HEK293 (cell line): Measurements from ENCODE around the gene BOLL.

Experiments
- GFI1B ChIP-seq: fragments of 450-650 bp; formaldehyde crosslinking; IDR thresholded peaks from 2 replicates; pipeline ENCODE4 v1.5.1; 2016; ENCODE audit warnings: missing biosample characterization, missing genetic modification characterization
- HOXD13 ChIP-seq: sonication (generic); formaldehyde crosslinking; IDR thresholded peaks from 2 replicates; pipeline ENCODE4 v1.8.0; 2022; ENCODE audit warnings: missing genetic modification reagents, borderline replicate concordance
- KLF1 ChIP-seq: fragments of 450-650 bp; formaldehyde crosslinking; IDR thresholded peaks from 2 replicates; pipeline ENCODE4 v1.5.1; 2016; ENCODE audit warnings: missing biosample characterization, missing genetic modification characterization
- ZNF707 ChIP-seq: fragments of 450-650 bp; formaldehyde crosslinking; IDR thresholded peaks from 2 replicates; pipeline ENCODE4 v1.5.1; 2016; ENCODE audit warnings: missing biosample characterization, missing genetic modification characterization
- TF ChIP-seq, protein P1 (sequence below): fragments of 450-650 bp; formaldehyde crosslinking; IDR thresholded peaks from 2 replicates; pipeline ENCODE4 v1.5.1; 2016; ENCODE audit warnings: missing biosample characterization, missing genetic modification characterization
- TF ChIP-seq, protein P2 (sequence below): fragments of 450-650 bp; formaldehyde crosslinking; IDR thresholded peaks from 2 replicates; pipeline ENCODE4 v1.5.1; 2016; ENCODE audit warnings: missing biosample characterization, missing genetic modification characterization, borderline replicate concordance
- TF ChIP-seq, protein P3 (sequence below): fragments of 450-650 bp; formaldehyde crosslinking; IDR thresholded peaks from 2 replicates; pipeline ENCODE4 v1.5.1; 2016; ENCODE audit warnings: missing biosample characterization, missing genetic modification characterization
- TF ChIP-seq, protein P4 (sequence below): IDR thresholded peaks from 2 replicates; pipeline ENCODE4 v1.6.1; 2011; ENCODE audit warnings: mild to moderate bottlenecking, low read depth, low read length, borderline replicate concordance
- TF ChIP-seq, protein P5 (sequence below): fragments of 450-650 bp; formaldehyde crosslinking; IDR thresholded peaks from 2 replicates; pipeline ENCODE4 v1.5.1; 2017; ENCODE audit warnings: missing biosample characterization, mild to moderate bottlenecking, missing genetic modification characterization, moderate library complexity

DNA sequence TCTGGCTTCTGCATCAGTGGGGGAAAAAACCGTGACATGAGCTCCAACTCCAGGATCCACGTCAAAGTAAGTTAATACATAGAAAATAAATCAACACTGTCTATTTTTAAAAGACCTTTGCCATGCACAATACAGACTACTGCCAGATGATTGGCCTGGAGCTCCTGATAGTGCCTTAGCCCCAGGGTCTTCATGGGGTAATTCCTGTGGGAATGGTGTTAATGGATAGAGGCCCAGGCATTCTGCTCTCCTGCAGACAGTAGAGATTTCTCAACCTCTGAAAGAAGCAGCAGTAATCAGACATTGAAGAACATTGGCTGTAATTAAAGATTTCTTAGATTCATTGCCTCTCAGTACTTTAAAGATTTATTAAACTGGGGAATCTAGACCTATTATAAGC is 15.0 kb upstream of the BOLL start:
- TF ChIP-seq, protein P1, sequence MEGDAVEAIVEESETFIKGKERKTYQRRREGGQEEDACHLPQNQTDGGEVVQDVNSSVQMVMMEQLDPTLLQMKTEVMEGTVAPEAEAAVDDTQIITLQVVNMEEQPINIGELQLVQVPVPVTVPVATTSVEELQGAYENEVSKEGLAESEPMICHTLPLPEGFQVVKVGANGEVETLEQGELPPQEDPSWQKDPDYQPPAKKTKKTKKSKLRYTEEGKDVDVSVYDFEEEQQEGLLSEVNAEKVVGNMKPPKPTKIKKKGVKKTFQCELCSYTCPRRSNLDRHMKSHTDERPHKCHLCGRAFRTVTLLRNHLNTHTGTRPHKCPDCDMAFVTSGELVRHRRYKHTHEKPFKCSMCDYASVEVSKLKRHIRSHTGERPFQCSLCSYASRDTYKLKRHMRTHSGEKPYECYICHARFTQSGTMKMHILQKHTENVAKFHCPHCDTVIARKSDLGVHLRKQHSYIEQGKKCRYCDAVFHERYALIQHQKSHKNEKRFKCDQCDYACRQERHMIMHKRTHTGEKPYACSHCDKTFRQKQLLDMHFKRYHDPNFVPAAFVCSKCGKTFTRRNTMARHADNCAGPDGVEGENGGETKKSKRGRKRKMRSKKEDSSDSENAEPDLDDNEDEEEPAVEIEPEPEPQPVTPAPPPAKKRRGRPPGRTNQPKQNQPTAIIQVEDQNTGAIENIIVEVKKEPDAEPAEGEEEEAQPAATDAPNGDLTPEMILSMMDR: no peak
- TF ChIP-seq KLF1 (tag by site-specific recombination): no peak
- TF ChIP-seq HOXD13 (CRISPR knock-in tag): no peak
- TF ChIP-seq, protein P2, sequence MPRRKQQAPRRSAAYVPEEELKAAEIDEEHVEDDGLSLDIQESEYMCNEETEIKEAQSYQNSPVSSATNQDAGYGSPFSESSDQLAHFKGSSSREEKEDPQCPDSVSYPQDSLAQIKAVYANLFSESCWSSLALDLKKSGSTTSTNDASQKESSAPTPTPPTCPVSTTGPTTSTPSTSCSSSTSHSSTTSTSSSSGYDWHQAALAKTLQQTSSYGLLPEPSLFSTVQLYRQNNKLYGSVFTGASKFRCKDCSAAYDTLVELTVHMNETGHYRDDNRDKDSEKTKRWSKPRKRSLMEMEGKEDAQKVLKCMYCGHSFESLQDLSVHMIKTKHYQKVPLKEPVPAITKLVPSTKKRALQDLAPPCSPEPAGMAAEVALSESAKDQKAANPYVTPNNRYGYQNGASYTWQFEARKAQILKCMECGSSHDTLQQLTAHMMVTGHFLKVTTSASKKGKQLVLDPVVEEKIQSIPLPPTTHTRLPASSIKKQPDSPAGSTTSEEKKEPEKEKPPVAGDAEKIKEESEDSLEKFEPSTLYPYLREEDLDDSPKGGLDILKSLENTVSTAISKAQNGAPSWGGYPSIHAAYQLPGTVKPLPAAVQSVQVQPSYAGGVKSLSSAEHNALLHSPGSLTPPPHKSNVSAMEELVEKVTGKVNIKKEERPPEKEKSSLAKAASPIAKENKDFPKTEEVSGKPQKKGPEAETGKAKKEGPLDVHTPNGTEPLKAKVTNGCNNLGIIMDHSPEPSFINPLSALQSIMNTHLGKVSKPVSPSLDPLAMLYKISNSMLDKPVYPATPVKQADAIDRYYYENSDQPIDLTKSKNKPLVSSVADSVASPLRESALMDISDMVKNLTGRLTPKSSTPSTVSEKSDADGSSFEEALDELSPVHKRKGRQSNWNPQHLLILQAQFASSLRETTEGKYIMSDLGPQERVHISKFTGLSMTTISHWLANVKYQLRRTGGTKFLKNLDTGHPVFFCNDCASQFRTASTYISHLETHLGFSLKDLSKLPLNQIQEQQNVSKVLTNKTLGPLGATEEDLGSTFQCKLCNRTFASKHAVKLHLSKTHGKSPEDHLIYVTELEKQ (tag by site-specific recombination): no peak
- TF ChIP-seq, protein P3, sequence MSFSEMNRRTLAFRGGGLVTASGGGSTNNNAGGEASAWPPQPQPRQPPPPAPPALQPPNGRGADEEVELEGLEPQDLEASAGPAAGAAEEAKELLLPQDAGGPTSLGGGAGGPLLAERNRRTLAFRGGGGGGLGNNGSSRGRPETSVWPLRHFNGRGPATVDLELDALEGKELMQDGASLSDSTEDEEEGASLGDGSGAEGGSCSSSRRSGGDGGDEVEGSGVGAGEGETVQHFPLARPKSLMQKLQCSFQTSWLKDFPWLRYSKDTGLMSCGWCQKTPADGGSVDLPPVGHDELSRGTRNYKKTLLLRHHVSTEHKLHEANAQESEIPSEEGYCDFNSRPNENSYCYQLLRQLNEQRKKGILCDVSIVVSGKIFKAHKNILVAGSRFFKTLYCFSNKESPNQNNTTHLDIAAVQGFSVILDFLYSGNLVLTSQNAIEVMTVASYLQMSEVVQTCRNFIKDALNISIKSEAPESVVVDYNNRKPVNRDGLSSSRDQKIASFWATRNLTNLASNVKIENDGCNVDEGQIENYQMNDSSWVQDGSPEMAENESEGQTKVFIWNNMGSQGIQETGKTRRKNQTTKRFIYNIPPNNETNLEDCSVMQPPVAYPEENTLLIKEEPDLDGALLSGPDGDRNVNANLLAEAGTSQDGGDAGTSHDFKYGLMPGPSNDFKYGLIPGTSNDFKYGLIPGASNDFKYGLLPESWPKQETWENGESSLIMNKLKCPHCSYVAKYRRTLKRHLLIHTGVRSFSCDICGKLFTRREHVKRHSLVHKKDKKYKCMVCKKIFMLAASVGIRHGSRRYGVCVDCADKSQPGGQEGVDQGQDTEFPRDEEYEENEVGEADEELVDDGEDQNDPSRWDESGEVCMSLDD (tag by site-specific recombination): no peak
- no peak for TF ChIP-seq GFI1B
- TF ChIP-seq, protein P4, sequence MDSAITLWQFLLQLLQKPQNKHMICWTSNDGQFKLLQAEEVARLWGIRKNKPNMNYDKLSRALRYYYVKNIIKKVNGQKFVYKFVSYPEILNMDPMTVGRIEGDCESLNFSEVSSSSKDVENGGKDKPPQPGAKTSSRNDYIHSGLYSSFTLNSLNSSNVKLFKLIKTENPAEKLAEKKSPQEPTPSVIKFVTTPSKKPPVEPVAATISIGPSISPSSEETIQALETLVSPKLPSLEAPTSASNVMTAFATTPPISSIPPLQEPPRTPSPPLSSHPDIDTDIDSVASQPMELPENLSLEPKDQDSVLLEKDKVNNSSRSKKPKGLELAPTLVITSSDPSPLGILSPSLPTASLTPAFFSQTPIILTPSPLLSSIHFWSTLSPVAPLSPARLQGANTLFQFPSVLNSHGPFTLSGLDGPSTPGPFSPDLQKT: no peak
- TF ChIP-seq, protein P5, sequence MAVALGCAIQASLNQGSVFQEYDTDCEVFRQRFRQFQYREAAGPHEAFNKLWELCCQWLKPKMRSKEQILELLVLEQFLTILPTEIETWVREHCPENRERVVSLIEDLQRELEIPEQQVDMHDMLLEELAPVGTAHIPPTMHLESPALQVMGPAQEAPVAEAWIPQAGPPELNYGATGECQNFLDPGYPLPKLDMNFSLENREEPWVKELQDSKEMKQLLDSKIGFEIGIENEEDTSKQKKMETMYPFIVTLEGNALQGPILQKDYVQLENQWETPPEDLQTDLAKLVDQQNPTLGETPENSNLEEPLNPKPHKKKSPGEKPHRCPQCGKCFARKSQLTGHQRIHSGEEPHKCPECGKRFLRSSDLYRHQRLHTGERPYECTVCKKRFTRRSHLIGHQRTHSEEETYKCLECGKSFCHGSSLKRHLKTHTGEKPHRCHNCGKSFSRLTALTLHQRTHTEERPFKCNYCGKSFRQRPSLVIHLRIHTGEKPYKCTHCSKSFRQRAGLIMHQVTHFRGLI (tag by site-specific recombination): no peak
- no peak for TF ChIP-seq ZNF707 (tag by site-specific recombination)
